Measurements from ENCODE around the gene LRRC45. TPM values are rescaled to one million over a fixed set of nuclear protein-coding genes. Genes with fewer than 3 reads are reported as not detected.

The LRRC45 gene
- 10 to 100 TPM; 13.1 to 25.8 (median 15.3) TPM for total RNA-seq

DNA sequence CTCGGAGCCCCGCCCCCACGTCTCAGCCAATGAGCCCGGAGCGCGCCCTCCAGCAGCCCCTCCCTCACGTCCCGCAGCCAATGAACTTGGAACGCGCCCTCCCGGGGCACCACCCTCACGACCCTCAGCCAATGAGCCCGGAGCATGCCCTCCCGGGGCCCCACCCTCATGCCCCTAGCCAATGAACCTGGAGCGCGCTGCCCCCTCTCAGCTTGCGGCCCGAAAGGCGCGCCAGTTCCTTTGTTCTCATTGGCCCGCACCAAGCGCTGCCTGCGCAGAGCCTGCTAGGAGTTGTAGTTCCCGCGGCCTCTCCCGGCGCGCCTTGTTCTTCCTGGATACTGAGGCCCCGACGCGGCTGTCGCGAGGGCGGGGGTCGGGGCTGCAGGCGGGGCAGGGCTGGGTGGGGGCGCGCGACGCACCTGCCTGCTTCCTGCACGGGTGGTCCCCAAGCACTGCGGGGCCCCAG is at the start of gene LRRC45:
LRRC45 (plus strand) TSS at position 325 of the 466 bp plus-strand sequence. CDS start 339 bp downstream, outside the sequence.
- Histone ChIP-seq H3K4me3 (peak within 1 kb of the TSS; percentile 75 to 99 (median 84)), H3K36me3 (peaks cover 0 to 36% (median 0%) of the 10 kb centered on the region in 3 donors), H3K27ac (peak within 1 kb of the TSS in 3 of 4 donors; percentile 80 to 87 (median 86)), H3K27me3 (no peaks in the 10 kb centered on the region), H3K9me3 (no peaks in the 10 kb centered on the region), H3K4me1 (peaks cover 0 to 56% (median 21%) of the 10 kb centered on the region in 4 donors)
- DNase-seq (ENCODE audit: low spot score in 2 of 2): peak; percentile 100
- TF ChIP-seq POLR2A (IDR thresholded peaks at IDR 0.05) (no peak), EP300 (IDR thresholded peaks at IDR 0.05) (peak in 1 of 2 donors; percentile 57)
- TF ChIP-seq, protein P1, sequence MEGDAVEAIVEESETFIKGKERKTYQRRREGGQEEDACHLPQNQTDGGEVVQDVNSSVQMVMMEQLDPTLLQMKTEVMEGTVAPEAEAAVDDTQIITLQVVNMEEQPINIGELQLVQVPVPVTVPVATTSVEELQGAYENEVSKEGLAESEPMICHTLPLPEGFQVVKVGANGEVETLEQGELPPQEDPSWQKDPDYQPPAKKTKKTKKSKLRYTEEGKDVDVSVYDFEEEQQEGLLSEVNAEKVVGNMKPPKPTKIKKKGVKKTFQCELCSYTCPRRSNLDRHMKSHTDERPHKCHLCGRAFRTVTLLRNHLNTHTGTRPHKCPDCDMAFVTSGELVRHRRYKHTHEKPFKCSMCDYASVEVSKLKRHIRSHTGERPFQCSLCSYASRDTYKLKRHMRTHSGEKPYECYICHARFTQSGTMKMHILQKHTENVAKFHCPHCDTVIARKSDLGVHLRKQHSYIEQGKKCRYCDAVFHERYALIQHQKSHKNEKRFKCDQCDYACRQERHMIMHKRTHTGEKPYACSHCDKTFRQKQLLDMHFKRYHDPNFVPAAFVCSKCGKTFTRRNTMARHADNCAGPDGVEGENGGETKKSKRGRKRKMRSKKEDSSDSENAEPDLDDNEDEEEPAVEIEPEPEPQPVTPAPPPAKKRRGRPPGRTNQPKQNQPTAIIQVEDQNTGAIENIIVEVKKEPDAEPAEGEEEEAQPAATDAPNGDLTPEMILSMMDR (IDR thresholded peaks at IDR 0.05): peak in 1 of 5 experiments; percentile 52
- WGBS, 2 donors: 0 to 1% methylated on average over 18 to 32 of the region's 42 CpGs

DNA sequence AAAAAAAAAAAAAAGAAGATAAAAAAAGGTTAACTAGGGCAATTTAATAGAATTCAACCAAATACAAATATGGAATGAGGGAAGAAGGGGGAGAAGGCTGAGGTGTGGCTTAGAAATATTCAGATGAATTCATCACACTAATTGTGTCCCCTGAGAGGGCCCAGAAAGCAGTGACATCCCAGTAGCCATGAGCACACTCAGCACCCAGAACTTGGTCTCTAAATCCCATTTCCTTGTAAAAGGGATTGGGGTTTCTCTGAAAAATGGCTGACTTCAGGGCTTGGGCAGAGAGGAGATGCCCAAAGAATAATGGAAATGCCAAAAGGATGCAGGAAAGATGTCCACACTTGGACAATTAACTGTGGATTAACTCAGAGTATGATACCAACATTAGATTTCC is 49.7 kb upstream of the LRRC45 start:
- H3K27me3 ChIP-seq: peaks cover 0 to 12% of the 10 kb centered on the region in 2 donors
- H3K9me3 ChIP-seq: peaks cover 0 to 6% (median 0%) of the 10 kb centered on the region in 4 donors
- no peak for DNase-seq (ENCODE audit: low spot score in 2 of 2)
- H3K27ac ChIP-seq: no peak overlapping the region
- H3K4me3 ChIP-seq: no peak overlapping the region
- TF ChIP-seq, protein P1 (IDR thresholded peaks at IDR 0.05): no peak
- TF ChIP-seq EP300 (IDR thresholded peaks at IDR 0.05) (no peak), POLR2A (IDR thresholded peaks at IDR 0.05) (no peak)
- no peaks in the 10 kb centered on the region for H3K36me3 ChIP-seq
- H3K4me1 ChIP-seq: peaks cover 0 to 16% (median 13%) of the 10 kb centered on the region in 4 donors

DNA sequence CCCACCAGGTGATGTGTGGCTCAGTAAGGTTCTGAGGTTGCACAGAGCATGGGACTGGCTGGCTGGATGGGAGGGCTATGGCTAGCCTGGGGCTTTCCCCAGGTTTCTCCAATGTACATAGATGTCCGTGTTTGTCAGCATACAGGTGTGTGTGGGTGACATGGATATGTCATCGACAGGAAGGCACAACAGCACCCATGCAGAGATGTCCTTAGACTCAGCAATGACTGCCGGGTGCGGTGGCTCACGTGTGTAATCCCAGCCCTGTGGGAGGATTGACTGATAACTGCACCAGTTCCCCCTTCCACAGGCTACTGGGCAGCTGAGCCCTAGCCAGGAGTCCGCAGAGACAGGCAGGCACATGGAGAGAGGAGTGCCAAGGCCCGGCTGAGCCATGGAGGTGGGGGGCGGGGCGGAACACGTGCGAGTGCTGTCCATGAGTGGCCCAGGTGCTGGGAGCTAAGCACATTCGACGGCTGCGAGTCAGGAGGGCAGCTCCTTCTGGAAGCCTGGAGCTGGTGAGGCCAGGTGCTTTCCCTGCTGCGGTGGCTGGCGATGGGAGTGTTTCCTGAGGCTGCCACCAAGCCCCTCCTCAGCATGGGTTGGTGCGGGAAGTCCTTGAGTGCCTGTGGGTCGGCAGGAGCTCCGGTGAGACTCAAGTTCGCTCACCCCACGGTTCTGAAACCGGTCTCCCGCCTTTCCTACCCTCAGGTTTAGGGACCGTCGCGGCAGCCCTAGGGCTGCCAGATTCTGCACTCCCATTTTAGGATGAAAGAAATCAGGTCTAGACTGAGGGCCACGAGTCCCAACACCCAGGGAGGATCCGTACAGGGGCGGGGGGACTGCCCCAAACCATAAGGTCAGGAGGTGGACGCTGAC is 46.5 kb upstream of the LRRC45 start:
- Histone ChIP-seq H3K9me3 (peaks cover 0 to 6% (median 0%) of the 10 kb centered on the region in 4 donors), H3K27me3 (no peaks in the 10 kb centered on the region), H3K27ac (peak overlapping the region; percentile 88 to 97 (median 92)), H3K4me3 (peak overlapping the region; percentile 68 to 99 (median 97)), H3K36me3 (peaks cover 0 to 25% (median 0%) of the 10 kb centered on the region in 3 donors), H3K4me1 (peaks cover 0 to 23% (median 19%) of the 10 kb centered on the region in 4 donors)
- peak in 1 of 2 donors; percentile 8 for DNase-seq (ENCODE audit: low spot score in 2 of 2)
- WGBS, 2 donors: 27 to 29% methylated on average over 28 to 29 of the region's 30 CpGs
- TF ChIP-seq EP300 (IDR thresholded peaks at IDR 0.05) (no peak), POLR2A (IDR thresholded peaks at IDR 0.05) (no peak)
- TF ChIP-seq, protein P1 (IDR thresholded peaks at IDR 0.05): no peak

DNA sequence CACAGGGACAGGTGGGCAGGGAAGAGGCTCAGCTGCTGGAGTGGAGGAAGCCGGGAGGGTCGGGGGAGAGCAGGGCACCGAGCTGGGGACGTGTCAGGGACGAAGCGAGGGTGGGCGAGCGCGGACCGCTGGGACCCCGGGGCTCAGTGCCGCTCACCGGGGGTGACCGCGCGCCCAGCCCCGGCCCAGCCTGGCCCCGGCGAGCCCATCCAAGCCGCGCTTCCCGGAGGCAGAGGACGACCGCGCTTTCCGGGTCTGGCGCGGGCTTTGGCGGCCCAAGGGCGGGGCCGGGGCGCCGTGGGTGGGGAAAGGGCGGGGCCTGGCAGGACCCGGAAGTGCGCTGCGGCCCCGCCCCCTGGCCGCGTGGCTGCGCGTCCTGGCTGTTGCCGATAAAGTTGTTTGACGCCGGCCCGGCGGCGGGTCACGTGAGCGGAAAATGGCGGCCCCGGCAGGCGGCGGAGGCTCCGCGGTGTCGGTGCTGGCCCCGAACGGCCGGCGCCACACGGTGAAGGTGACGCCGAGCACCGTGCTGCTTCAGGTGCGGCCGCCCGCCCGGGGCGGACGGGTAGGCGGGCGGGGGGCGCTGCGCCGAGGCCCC is 45.8 kb upstream of the LRRC45 start, which contains the start of gene ASPSCR1:
ASPSCR1 (plus strand) TSS at position 419 of the 598 bp plus-strand sequence; CDS start at position 437, 18 bp downstream.
- no peaks in the 10 kb centered on the region for H3K27me3 ChIP-seq
- peaks cover 0 to 6% (median 0%) of the 10 kb centered on the region in 4 donors for H3K9me3 ChIP-seq
- 1% methylated on average over 35 to 40 of the region's 76 CpGs for WGBS, 2 donors
- H3K4me1 ChIP-seq: peaks cover 0 to 23% (median 19%) of the 10 kb centered on the region in 4 donors
- H3K36me3 ChIP-seq: peaks cover 0 to 32% (median 0%) of the 10 kb centered on the region in 3 donors
- H3K27ac ChIP-seq: peak within 1 kb of the TSS; percentile 88 to 97 (median 92)
- peak within 1 kb of the TSS; percentile 88 to 99 (median 97) for H3K4me3 ChIP-seq
- DNase-seq (ENCODE audit: low spot score in 2 of 2): peak; percentile 78 to 82
- TF ChIP-seq EP300 (IDR thresholded peaks at IDR 0.05) (peak; percentile 53 to 79), POLR2A (IDR thresholded peaks at IDR 0.05) (peak; percentile 43 to 62)
- TF ChIP-seq, protein P1 (IDR thresholded peaks at IDR 0.05): peak in 2 of 5 experiments; percentile 36 to 56
